NCI-H2029 treated with DMSO at 0.1 percent for 48 hours (cell line): ENCODE data around the gene CFAP221.
"Not testable (repeated sequence)": the region's sequence is repeated elsewhere in the genome, so short reads cannot be mapped to it uniquely, and the experiment has no call there.

Experiments used
- DNase-seq: peaks from one replicate; lab custom pipeline; 2025; lab: John Stamatoyannopoulos, UW

CFAP221 gene

DNA sequence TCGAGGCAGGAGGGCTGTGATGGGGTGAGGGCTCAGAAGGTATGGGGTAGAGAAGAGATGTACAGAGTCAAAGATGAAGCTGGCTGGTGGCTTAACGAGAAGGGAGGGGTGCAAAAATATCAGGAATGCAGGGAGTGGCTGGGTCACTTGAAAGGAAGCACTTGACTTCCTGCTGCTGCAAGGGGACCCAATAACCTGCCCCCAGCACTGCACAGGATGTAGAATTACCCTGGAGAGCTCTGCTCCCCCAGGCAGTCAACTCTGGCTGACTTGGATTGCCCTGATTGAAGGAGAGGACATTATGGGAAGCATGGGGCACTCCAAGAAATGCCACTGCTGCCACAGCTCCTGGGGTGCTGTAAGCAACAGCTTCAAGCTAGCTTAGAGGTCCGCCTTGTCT, 41.8 kb downstream of the CFAP221 start:
- DNase-seq, result no peak

DNA sequence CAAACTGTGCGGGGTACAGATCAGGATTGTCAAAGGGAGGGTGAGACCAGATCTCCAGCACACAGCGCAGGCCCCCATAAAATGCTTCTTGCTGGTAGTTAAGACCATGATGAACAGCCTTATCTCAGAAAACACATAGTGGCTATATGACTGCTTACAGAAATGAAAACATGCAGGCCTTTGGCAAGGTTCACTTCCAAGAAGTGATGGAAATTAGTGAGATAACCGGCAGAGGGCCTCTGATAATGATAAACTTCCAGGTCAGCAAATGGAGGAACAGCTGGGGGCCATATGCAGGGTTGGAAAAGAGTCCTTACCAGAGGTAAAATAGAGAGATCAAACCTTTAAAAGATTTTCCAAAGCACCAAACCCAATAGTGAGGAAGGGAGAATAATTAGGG, 46.6 kb downstream of the CFAP221 start:
- DNase-seq, result no peak

DNA sequence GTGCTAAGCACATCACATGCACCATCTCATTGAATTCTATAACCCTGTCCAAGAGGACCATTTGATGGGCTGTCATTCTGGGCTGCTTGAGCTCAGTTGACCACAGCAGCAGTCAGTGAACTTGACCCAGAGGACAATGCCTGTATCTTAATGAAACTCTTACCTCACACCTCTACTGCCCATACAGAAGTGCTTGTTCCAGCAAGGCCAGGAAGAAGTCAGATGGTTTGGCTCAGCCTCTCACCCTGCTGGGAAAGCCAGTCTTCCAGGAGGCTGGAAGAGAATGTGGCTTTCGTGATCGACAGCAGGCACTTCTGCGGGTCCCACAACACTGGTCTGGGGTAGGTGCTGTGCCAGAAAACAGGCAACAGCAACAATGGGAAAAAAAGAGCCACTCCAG, 47.3 kb downstream of the CFAP221 start:
- DNase-seq, result no peak

DNA sequence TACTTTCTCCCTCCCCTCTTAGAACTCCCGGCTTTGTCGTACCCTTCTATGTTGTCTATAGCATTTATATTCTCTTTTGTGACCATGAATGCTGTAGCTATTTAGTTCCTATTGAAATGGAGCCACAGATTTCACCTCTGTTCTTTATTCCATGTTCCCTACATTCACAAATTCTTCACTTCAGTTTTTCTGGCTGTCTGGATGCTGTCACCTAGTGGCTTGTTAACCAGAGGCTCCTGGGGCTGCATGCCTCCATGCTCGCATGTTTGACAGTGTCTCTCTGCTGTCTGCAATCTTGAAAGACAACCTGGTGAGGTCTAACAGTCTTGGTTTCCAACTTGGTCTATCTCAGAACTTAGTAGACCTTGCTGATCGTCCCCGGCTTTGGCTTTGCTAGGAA, 48.2 kb downstream of the CFAP221 start:
- DNase-seq, result no peak

DNA sequence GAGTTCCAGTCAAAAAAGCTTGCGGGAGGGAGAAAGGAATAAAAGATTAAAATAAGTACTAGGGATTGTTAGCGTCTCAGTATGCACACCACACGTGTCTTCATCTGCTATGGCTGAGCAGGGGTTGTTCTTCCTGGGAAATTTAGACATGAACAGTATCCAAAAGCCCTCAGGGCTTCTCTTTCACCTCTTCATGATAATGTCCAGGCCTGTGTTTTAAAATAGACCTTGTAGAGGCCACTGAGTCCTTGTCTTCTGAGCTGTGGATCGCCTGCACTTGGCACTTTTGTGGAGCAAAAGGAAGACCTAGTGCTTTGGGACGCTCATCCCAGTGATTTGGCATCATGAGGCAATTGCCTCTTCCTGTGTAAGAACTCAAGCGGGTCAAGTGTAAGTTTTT, 52.4 kb downstream of the CFAP221 start:
- DNase-seq, result no peak

DNA sequence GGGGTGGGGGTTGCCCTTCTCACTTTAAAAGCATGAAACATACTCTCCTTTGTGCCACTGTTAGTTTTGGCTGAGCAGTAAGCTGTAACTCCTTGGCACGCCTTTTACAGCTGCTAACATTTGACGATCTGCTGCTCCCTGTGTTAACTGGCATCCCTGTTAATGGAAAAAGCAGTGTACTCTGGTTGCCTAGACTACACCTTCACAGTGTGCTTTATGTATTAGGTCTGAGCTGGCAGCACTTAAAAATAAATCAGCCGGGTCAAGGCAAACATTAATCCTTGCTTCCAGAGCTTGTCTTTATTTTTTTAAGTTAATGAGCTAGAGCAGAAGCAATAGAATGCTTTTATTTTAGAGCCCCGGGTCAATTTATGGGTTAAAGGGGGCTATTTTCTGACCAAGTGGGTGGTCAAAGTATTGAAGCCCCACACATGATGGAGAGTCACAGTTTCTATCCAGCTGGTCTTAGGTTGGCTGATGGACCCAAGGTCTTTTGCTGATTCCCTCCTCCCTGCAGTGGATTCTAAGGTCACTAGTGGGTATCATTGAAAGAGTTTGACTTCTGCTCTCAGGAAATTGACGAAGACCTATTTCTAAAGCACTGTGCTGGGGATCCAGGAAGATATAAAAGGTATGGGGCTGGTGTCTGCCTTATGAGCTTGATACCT, 54.5 kb downstream of the CFAP221 start:
- peak; percentile 52 for DNase-seq

DNA sequence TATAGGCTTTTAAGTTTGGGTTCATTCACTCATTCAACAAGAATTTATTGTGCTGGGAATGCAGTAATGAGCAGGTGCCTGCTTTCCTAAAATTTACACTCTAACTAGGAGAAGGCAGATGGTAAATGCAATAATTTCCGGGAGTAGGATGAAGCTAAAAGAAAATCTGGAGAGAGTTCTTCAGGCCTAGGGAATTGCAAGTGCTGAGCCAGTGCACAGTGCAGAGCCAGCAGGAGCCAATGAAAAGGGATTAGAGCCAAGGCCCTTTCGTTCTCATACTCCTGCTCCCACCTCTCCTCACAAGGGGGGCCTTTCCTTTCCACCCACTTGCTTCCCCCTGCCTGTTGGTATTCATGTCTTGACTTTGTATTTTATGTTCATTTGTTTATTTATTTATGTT, 55.1 kb downstream of the CFAP221 start:
- no peak for DNase-seq

DNA sequence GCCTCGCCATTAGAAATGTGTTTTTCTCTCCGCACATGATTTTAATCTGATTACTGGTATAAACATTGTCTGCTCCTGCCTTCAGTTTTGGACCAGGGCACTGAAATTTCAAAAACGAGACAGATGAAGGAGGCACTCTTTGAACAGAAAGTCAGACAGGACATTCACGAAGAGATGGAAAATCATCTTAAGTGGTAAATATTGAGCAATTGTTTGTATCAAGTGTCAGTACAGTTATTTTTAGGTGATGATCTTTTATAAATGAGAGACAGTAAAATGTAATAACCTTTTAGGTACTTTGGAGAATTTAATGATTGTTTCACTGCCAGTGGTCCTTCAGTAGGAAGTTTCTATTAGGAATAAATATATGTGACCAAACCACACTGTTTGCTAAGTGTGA, 60.8 kb downstream of the CFAP221 start:
- DNase-seq, result no peak

DNA sequence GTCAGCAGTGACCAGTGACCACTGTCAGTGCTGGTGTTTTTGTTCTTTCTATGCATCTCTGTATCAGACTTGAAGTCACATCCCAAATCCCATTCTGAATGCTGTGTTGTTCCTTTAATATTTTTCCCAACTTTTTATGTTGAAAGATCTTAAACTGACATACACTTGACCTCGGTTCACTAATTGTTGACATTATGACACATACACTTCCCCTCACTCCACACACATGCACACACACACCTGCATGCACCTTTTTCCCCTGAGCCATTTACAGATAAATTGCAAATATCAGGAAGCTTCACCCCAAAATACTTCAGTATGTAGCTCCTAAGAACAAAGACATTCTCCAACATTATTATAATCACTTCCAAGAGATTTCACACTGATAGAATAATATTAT, 62.4 kb downstream of the CFAP221 start:
- no peak for DNase-seq

DNA sequence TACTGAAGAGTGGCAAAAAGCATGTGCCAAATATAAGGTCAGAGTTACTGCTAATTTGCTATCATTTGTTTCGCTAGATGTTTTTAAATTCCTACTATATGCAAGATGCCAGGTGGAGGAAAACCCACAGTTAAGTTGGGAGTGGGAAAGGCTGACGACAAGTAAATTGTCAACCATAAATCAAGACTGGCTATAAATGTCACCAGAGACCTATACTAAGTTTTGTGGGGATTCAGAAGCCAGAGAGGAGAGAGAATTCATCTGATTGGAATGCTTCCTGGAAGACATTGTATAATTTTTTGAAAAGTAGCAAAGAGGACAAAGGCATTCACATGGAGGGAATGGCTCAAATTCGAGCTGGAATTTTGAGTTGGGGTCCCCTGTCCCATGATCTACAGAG, 64.3 kb downstream of the CFAP221 start:
- no peak for DNase-seq

DNA sequence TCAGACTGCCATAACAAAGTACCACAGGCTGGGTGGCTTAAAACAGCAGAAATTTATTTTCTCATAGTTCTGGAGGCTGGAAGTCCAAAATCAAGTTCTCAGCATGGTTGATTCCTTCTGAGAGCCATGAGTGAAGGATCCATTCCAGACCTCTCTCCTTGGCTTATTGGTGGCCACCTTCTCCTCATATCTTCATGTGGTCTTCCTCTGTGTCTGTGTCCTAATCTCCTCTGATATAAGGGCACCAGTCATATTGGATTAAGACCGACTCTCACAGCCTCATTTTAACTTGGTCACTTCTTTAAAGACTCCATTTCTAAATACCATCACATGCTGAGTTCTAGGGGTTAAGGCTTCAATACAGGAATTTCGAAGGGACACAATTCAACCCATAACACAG, 65.1 kb downstream of the CFAP221 start:
- no peak for DNase-seq

DNA sequence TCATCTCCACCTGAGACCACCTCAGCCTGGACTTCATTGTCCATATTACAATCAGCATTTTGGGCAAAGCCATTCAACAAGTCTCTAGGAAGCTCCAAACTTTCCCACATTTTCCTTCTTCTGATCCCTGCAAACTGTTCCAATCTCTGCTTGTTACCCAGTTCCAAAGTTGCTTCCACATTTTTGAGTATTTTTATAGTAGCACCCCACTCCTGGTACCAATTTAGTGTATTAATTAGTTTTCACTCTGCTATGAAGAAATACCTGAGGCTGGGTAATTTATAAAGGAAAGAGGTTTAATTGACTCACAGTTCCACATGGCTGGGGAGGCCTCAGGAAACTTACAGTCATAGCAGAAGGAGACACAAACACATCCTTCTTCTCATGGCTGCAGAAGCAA, 69.9 kb downstream of the CFAP221 start:
- DNase-seq, result not testable (repeated sequence)

DNA sequence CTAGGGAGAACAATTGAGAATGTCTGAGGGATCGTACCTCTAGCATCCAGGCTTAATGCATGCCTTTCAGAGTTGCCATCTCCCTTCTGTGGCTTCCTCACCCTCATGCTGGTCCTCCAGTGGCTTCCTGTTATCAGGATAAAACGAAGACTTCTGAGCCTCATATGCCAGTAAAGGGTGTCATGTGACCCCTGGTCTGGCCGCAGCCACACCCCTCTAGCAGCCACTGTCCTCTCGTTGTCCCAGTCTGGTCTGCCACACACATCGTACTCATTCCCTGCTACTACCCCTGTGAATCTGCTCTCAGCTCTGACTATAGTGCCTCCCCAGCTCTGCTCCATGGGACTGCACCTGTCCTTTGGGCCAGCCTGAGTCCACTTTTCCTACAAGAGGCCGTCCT, 72.2 kb downstream of the CFAP221 start:
- DNase-seq, result no peak

DNA sequence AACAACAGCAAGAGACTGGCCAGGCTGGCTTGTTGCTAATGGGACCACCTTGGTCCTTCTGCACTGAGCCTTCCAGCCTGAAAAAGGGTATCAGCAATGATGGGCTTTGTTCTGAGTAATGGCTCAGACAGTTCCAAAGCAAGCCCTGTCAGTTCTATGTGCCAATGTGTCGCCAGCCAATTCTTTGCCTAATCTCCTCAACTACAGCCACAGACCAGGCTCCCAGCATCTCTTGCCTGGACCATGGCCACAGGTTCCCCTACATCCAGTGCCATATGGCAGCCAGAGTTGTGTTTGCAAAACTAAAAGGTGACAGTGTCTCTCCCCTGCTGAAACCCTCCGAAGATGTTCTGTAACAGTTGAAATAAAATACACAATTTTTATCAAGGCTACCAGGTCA, 73.2 kb downstream of the CFAP221 start:
- DNase-seq, result no peak

DNA sequence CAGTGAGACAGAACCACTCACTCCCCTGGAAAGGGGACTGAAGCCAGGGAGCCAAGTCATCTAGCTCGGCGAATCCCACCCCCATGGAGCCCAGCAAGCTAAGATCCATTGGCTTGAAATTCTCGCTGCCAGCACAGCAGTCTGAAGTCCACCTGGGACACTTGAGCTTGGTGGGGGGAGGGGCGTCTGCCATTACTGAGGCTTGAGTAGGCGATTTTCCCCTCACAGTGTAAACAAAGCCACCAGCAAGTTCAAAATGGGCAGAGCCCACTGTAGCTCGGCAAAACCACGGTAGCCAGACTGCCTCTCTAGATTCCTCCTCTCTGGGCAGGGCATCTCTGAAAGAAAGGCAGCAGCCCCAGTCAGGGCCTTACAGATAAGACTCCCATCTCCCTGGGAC, 74.5 kb downstream of the CFAP221 start:
- not testable (repeated sequence) for DNase-seq

DNA sequence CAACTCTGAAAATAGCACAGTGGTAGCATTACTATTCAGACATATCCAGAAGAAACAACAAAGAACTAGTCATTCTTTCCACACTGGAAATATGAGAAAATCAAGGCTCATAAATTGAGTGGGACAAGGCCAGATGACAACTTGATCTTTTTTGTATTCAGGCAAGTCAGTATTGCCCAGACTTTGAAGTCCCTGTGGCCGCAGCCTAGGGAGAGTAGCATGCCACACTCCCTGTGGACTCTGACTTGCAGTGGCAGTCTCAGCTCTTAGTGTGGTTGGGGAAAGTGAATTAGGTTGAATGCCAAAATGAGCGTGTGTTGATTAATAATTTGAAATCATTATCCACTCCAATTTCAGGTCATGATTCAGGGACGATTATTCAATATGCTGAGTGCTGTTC, 81.0 kb downstream of the CFAP221 start:
- DNase-seq, result no peak

DNA sequence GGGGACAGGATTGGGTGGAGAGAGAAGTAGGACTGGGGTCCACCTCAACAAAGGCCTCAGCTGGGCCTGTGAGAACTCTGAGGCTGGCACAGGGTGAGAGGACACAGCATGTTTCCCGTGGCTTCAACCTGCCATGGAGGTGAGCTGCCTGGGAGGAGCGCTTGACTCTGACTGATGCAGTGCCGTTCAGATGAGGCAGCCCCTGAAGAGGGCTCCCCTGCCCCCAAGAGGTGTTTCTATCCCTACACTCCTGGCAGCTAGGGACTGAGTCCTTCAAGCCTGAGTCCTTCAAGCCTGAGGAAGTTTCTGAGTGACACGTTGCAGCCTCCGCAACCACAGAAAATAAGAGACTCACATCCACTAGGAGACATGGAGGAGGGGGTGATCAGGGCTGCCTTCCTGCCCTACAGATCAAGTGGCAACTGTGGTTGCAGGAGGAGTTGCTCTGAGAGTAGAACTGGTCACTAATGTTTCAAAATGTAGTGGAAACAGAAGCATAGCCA, 85.1 kb downstream of the CFAP221 start:
- DNase-seq, result no peak

DNA sequence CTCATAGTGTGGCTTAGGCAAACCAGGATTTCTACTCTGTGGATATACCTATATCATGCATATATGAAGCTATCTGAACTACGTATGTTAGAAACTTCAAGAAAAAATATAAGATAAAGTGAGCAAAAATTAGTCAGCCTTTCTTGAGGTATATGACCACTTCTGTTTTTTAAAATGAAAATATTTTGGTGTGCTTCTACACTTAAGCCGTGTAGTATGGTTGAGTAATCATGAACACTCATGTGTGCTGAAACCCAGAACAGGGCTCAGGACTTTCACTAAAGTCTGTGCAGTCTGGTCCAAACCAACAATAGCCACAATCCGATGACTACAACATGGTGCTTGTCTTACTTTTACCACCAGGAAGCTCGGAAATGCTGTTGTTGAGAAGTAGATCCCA, 85.9 kb downstream of the CFAP221 start:
- DNase-seq, result no peak

DNA sequence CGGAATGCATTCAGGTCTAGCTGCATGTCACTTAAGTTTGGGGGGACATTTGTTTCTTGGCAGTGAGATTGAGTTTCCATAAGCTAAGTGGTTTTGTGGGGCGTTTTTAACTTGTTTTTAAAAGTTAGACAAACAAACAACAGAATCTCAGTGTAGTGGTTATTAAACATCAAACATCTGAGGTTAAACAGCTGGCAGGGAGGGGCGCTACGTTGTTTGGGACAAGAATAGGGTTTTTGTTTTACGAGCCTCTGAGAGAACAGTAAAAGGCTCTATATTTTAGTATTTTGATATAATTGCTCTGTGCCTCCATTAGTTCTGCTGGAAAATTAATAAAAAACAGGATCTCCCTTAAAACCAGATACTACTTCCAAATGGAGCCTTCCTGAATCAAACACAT, 93.1 kb downstream of the CFAP221 start:
- no peak for DNase-seq

DNA sequence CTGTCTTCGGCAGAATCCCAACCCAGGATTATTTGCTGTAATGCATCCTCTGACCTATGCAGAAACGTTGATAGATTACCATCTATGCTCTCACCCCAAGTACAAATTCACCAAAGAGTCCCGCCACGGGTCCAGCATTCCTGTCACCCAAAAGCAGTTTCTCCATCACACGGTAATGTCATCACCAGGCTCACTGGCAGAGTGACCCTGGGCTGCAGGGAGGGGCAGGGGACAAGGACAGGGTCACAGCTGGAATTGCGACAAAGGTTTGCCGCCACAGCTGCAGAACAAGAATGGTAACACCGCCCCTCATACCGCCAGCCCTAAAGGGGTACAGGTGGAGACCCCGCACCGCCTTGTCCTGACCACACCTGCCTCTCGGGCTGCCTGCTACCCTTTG, 94.0 kb downstream of the CFAP221 start:
- DNase-seq, result no peak

DNA sequence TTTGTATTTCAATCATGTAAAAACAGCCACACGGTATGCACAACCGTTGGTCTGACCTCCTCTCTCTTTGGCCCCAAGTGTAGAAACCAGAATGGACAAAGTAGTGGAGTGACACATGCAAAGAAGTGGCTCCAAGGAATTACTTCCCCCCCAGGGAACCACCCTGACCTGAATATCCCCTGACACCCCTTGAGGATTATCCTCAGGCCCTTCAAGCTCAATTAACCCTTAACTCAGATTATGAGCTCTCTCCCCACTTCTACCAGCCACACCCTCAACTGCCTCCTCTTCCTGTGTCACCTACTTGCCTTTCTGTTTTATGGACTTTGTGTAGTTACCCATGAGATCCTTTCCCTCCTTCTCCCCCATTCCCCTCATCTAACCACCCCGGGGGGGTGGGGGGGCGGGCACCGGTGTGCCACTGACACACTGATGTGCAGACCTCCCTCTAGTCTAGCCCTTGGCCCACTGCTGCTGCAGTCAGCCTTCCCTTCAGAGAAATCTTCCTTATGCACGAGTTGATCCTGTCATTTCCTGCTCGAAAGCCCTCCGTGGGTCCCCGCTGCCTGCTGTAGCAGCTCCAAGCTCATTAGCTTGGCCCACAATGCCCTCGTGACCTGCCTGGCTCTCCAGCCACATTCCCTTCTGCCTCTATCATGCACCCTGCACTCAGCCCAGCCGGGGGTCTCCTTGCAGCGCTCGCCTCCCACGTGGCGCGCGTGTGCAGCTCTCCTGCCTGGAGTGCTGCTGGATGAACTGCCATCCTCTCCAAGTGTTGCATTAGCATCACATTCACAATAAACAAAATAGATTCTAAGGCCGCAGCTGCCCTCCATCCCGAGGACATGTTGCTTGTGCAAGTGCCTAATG, 94.7 kb downstream of the CFAP221 start:
- DNase-seq, result no peak

DNA sequence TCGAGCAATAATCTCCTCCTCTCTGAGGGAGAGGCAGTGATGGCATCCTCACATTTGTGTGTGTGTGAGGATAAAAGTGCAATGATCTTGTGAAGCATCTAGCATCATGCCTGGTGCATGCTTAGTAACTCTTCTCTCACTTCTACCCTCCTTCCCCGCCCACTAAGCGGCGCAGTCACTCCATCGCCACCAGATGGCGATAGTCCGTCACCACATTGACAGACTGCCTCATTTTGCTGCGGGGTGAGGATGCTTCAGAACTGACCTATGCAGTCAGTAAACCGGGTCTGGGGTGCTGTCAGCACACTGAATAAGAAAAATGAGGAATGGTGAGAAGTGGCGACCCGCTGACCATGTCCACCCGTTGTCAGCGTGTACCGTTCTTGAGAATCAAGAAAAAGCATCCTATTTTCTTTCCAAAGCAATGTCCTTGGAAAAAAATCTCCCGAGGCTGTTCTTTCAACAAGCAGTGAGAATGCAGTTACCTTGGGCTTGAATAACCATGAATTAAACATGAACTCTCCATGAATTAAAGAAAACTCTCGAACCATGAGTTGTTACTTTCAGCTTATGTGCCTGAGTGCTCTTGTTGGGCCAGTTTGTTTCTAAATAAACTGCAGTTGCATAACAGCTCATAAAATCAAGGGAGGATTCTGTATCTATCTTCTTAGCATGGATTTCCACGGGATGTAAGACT, 97.5 kb downstream of the CFAP221 start:
- peak; percentile 52 for DNase-seq

DNA sequence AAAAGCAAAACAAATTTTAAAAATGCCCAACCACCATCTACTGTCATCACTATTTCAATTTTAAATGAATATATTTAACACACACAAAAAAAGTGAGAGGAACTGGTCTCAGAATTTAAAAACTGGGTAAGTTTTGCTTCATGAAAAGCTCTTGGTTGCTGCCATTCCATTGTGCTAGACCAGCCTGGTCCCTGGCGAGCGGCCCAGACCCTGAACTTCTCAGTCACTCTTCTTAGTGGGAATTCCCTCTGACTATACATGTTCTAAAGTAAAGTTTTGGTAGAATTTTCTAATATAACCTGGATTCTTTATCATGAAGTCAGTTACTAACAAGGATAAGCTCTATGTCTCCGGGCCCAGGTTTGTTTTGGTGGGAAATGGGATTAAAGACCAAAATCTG, 99.9 kb downstream of the CFAP221 start:
- DNase-seq, result no peak
